HG03565 (cell line): ENCODE data around the gene C3orf62.
"Not testable (repeated sequence)": the region's sequence is repeated elsewhere in the genome, so short reads cannot be mapped to it uniquely, and the experiment has no call there.

Experiments
- ATAC-seq: cut with Tn5 transposase; IDR thresholded peaks from one replicate; pipeline ENCODE4 v1.9.1; 2021; ENCODE audit warnings: mild to moderate bottlenecking, moderate library complexity; ENCODE audit not compliant: unreplicated experiment

Gene C3orf62

DNA sequence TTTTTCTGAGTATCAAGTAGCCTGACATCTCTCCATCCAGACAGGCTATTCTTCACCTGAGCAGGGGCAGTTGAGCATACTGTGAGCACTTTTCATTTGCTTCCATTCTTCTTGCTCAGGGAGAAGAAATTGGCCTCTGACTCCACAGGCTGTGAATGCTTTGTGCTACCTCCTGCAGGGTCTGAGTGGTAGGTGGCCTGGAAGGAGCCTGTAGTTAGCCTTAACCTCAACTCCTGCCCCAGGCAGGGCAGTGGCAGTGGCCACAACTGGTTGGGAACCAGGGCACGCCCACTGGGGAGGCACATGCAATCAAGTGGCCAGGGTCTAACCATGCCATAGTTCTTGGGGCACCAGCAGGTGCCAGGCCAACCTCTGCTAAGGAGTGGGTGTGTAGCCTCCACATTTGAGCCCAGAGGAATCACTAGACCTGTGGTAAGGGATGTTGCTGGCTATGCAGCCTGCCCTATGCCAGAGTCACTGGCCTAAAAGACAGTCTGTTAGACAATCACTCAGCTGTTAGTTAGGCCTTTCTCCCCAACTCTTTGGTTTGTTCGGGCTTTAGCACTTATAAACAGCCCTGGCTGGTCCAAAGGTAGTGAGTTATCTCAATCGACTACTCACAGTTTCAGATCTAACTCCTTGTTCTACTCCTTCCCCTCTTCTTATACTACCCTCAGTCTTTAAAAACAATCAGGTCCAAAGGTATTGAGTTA is 7.4 kb downstream of the C3orf62 start:
- ATAC-seq: no peak

DNA sequence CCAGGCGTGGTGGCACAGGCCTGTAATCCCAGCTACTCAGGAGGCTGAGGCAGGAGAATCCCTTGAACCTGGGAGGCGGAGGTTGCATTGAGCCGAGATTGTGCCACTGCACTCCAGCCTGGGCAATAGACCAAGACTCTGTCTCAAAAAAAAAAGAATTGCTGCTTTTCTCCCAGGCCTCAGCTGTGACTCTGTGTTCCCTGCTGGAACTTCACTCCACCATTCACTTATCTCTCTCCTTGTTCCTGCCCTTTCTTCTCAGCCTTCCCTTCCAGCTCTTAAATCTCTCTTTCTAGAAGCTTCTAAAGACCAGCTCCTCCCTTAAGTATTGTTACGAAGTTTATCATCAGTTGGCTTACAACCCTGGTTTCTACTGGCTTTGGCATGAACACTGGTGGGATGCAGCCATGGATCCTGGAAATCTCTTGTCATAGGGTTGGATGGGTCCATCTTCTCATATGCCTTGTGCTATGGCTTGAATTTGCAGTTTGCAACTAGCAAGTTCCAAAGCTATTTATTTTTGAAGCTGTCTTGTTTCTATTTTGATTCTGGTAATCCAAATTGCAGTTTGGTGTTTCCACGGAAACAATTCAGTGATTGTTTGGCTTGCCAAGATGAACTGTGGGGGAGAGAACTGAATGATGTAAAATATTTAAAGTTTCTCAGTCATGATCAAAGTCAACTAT is 10.5 kb downstream of the C3orf62 start:
- ATAC-seq: no peak

DNA sequence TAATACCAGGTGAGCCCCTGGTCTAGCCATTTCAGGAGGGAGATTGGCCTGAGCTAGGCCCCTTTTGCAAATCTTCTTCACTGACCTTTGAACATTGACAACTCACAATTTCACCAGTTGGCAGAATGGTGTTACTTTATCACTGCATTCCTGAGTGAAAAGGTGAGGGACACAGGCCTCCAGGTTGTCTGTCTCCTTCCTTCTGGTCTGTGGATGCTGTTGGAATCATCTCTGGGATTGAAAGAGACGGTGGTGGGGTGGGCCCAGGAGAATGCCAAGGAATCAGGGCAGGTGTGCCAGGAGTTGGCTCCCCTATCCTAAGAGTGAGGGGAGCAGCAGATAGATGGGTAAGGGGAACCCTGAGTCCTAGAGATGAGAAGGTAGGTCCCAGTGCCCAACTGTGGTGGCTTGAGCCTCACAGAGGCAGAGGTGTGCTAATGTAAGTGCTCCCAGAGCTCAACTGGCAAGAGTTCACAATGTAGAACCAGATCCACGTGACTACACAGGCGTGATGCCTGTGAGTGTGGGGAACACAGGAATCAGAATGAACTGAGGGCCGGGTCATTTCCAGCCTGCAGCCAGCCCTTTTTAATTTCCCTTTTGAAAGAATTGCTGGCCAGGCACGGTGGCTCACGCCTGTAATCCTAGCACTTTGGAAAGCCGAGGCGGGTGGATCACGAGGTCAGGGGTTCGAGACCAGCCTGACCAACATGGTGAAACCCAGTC is 11.2 kb downstream of the C3orf62 start:
- ATAC-seq: no peak

DNA sequence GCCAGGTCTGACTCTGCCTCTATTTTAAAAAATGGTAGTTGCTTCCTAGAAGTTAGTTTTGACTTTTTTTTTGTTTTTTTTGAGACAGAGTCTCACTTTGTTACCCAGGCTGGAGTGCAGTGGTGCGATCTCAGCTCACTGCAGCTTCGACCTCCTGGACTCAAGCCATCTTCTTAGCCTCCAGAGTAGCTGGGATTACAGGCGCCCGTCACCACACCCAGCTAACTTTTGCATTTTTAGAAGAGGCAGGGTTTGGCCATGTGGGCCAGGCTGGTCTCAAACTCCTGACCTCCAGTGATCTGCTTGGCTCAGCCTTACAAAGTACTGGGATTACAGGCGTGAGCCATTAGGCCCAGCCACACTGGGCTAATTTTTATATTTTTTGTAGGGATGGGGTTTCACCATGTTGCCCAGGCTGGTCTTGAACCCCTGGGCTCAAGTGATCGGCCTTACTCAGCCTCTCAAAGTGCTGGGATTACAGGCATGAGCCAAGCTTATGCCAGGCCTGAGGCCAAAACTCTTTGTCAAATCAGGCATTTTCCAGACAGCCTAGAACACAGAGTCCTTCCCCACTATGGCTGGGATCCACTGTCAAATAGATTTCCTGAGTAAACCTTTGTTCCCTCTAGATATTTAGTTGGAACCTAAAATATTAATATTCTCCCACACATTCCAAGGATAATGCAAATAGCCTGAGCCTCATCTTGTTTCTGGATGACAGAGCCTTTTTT is 13.7 kb downstream of the C3orf62 start:
- ATAC-seq: no peak

DNA sequence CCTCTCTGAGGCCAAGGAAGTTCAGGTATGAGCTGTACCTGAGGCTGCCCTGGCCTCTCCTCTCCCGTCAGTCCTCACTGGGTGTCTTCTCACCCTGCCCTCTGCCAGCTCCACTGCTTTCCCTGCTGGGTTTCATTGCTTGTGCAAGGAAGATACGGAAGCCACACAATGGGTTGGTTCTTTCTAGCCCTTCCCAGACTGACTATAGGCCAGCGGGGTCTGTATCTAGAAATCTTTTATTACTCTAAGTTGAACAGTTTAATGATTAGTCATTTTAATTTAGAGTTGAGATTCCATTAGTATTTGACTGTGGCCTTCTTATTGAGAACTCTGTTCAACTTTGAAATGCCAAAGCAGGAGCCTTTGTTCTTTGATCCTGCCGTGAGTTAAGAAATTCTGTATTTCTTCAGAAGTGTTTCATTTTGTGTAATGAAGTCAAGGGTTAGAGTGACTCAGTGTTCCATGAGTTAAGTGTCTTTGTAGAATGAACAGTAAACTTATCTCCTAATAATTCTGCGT is 16.2 kb downstream of the C3orf62 start:
- no peak for ATAC-seq

DNA sequence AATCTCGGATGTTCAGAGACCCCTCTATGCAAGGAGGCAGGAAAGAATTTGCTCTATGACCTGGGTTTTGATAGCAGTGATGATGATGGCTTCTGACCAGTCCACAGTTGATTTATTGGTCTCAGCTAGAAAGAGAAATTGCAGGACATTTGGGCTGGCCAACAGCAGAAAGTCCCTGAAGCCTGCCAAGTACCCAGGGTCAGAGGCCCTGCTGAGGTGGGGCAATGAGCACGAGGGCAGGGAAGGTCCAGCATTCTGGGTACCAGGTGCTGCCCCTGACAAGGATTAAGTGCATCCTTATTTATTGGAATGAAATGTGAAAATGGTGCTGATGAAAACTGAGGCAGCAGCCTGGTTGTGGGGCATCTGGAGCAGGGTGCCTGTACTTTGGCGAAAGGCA is 19.8 kb downstream of the C3orf62 start:
- ATAC-seq: no peak

DNA sequence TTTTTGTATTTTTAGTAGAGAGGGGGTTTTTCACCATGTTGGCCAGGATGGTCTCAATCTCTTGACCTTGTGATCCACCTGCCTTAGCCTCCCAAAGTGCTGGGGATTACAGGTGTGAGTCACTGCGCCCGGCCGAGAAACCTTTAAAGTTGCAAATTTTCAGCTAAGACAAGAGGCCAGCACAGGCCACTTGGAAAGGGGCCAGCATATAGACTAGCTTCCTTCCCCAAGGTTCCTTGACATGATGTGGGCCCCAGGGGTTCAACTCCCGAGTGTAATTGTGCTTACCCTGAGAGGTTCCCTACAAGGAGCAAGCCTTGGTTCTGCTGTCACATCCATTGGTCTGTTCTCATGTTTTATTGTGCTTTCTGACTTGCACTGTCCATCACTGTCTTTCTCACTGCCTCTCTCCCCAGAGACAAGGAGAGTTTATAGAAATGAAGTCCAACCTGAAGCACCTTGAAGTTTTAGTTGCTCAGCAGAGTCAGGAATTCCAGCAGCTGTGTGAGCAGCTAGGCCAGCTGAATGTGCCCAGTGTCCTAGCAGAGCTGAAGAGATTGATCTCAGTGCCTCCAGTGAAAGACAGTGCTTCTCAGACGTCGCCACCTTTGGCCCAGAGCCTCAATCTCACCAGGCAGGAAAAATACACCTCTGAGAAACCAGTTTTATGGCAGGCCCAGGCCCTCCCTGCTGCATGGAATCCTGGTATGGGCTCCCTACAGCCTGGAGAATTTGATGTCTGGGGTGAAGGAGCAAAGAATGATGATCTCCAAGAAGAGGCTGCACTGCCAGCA is 21.1 kb downstream of the C3orf62 start:
- no peak for ATAC-seq

DNA sequence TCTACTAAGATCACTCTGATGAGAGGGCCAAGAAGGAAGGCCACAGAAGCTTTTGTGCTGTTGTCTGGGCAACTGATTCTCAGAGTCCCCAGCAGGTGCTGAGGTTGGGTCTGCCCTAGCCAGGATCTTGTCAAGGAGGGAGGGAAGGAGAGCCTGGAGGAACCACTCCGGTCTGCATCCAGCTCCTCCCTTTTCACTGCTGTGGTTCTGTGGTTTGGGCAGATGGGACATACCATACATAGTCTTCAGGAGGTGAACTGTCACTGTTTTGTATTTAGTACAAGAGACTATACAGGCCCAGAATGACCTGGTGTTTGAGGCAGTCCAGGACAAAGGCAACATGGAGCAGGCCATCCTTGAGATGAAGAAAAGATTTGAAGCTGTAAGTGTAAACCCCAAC is 21.9 kb downstream of the C3orf62 start:
- ATAC-seq: no peak

DNA sequence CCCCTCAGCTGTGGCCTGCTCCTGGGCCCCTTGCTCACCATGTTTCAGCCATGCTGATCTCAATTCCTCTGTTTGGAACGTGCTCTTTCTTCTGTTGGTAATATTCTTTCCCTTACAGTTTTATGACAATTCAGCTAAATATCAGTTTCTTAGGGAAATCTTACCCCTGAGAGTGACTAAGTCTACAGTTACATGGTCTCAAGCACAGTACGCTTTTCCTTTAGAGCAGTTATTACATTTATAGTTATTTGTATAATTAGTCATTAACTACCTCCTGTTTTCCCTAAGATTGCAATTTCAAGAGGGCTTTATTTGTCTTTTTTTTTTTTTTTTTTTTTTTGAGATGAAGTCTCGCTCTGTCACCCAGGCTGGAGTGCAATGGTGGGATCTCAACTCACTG is 23.5 kb downstream of the C3orf62 start:
- ATAC-seq: no peak

DNA sequence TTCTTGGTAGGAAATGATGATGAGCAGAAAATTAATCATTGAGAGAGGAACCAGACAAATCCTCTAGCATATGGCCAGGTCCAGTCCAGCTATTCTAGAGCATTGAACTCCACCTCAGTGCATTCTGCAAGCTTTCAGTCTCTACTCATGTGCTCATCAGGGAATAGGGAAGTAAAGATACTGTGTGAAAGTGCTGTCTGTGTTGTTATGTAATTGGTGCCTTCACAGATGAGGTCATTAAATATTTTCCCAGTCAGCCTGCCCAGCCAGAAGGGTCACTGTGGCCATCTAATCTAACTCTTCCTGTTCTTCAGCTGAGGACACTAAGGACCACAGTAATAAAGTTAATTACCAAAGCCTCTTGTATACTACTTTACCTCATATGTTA is 28.2 kb downstream of the C3orf62 start:
- no peak for ATAC-seq

DNA sequence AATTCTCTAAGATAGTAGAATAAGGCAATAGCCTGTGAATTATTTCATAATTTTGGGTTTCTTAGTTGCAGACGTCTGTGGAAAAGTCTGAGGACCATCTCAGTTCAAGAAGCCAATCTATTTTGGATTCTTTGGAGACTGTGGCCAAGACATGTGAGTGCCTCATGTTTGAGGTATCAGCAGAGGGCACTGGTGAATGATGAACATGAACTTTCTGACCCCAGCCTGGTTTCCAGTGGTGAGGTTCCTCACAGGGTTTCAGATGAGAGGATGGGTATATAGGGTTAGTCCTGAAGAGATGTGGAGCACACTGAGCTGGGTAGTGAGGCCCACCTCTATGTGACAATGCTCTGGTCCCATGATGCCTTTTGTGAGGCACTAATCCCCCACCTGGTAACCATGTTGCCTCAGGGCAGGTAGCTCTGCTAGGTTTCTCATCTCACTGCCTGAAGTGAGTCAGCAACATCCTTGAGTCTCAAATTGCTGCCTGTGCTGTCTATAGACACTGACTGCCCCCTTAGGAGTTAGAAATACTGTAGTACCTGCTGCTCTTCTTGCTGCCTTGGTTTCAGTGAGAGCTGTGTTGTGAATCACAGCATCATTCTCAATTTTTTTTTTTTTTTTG is 32.3 kb downstream of the C3orf62 start:
- no peak for ATAC-seq

DNA sequence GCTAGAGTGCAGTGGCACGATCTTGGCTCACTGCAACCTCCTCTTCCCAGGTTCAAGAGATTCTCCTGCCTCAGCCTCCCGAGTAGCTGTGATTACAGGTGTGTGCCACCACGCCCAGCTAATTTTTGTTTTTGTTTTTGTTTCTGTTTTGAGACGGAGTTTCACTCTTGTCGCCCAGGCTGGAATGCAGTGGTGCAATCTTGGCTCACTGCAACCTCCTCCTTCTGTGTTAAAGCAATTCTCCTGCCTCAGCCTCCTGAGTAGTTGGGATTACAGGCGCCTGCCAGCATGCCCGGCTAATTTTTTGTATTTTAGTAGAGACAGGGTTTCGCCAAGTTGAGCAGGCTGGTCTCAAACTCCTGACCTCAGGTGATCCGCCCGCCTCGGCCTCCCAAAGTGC is 36.9 kb downstream of the C3orf62 start:
- ATAC-seq: not testable (repeated sequence)

DNA sequence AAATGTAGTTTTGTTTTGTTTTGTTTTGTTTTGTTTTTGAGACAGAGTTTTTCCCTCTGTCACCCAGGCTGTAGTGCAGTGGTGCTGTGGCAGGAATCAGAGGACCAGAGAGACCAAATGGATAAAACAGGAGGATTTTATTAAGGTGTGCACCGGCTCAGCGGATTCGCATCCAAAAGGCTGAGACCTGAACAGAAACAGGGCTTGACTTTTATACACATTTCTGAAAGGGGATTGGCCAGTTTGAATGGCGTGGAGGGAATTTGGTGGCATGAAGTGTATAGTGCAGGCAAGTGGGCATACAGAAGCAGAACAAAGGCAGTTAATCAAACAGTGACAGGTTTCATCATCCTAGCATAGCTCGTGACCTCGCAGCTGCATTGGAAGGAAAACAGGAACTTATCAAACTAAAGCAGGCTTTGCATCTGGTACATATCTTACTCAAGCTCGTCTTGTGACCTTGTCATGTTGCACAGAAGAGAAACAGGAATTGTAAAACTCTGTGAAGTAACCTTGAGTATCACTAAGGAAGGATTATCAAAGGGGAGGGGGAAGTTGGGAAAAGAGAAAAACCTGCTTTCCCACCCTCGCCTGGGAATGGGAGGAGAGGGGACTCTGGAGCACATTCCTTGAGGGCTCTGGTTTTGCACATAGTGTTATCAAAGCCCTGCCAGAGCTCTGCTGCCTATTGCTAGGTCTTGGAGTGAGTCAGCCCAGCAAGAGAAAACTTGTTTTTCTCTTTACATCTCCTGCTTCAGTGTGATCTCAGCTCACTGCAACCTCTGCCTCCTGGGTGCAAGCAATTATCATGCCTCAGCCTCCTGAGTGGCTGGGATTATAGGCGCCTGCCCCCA is 38.5 kb downstream of the C3orf62 start:
- no peak for ATAC-seq

DNA sequence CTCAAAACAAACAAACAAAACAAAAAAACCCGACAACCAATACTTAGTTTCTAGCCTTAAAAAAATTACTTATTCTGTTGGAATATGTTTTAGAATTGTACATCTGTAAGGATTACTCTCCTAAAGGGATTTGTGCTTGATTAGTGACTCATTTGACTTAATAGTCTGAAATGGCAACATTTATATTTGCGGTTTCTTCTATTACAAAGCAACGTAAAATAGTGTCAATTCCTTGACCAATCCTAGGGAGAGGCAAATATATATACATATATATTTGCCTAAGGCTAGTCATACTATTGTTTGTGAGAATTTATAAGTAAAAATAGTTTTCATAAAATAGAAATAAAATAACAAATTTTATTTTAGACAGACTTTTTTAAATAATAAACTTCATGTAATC is 39.7 kb downstream of the C3orf62 start:
- no peak for ATAC-seq

DNA sequence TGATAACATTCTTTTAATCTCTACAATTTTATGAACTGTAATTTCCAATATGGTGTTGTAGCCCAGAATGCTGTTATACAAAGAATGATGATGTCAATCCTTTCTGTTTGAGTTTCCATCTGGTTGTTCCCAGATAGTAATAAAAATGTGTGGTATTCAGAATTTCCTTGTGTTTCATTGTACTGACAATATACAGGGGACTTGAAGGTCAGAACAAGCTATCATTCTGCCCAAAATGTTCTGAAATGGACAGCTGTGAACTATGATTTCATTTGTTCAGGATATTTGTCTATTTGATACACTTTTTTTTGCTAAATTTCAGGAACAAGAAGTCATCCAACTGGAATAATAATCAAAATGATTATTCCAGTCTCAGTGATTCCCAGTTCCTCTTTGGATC is 40.8 kb downstream of the C3orf62 start:
- ATAC-seq: no peak

DNA sequence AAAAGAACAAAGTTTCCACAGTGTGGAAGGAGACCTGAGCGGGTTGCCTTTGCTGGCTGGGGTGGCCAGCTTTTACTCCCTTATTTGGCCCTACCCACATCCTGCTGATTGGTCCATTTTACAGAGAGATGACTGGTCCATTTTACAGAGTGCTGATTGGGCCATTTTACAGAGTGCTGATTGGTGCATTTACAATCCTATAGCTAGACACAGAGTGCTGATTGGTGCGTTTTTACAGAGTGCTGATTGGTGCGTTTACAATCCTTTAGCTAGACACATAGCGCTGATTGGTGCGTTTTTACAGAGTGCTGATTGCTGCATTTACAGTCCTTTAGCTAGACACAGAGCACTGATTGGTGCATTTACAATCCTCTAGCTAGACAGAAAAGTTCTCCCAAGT is 48.2 kb downstream of the C3orf62 start:
- not testable (repeated sequence) for ATAC-seq

DNA sequence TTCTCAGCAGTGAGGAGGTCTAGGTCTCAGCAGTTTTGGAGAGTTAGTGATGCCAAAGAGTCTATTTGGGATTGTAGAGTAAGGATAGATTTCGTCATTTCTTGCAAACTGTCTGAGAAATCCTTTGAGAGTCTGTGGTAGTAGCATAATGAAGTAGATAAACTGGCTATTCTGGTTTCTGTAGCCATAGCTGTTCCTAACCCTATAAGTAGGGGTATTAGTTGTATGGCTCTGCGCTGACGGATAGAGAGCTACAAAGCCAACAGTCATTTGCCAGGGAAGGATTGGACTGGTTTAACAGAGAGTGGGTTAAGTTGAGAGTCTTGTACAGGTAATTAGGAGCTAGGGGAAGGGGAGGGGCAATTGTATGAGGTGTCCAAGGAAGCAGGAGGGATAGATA is 55.0 kb downstream of the C3orf62 start:
- no peak for ATAC-seq

DNA sequence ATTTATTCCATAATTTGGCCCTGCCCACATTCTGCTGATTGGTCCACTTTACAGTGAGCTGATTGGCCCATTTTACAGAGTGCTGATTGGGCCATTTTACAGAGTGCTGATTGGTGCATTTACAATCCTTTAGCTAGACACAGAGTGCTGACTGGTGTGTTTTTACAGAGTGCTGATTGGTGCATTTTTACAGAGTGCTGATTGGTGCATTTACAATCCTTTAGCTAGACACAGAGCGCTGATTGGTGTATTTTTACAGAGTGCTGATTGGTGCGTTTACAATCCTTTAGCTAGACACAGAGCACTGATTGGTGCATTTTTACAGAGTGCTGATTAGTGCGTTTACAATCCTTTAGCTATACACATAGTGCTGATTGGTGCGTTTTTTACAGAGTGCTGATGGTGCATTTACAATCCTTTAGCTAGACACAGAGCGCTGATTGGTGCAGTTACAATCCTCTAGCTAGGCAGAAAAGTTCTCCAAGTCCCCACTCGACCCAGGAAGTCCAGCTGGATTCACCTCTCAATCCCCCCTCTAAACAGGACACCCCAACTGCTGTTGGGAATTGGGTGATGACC is 56.0 kb downstream of the C3orf62 start:
- ATAC-seq: not testable (repeated sequence)

DNA sequence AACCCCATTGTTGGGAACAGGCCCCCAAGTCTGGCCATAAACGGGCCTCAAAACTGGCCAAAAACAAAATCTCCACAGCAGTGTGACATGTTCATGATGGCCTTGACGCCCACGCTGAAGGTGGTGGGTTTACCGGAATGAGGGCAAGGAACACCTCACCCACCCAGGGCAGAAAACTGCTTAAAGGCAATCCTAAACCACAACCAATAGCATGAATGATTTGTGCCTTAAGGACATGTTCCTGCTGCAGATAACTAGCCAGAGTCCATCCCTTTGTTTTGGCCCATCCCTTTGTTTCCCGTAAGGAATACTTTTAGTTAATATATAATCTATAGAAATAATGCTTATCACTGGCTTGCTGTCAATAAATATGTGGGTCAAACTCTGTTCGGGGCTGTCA is 57.9 kb downstream of the C3orf62 start:
- ATAC-seq: no peak
